SK-N-SH (cell line): ENCODE data around the gene EFCAB12. TPM values are rescaled to one million over a fixed set of nuclear protein-coding genes. Genes with fewer than 3 reads are reported as not detected.

Source experiments
- CTCF ChIA-PET: fragments of 300-600, 350-600 bp; formaldehyde crosslinking; extraction: SDS; loops from one replicate; lab custom pipeline; 2021; lab: Yijun Ruan, JAX
- POLR2A ChIA-PET: fragments of 350-600 bp; sonication (Branson Sonifier 250); formaldehyde crosslinking; extraction: SDS; loops from one replicate; lab custom pipeline; 2020; ENCODE audit warnings: antibody characterized with exemption, inconsistent platforms; lab: Yijun Ruan, JAX
- DNase-seq: peaks from one replicate; pipeline ENCODE4 v3.0.0; 2012
- H2AFZ ChIP-seq: fragments of 200-600 bp; sonication (generic); 2 replicates; pipeline ENCODE4 v1.8.1; 2016; ENCODE audit warnings: antibody characterized with exemption, mild to moderate bottlenecking, low read depth
- H3F3A ChIP-seq: fragments of 200-600 bp; sonication (generic); replicated peaks from 2 replicates; pipeline ENCODE3; 2016; ENCODE audit warnings: antibody characterized with exemption, mild to moderate bottlenecking; ENCODE audit not compliant: insufficient read depth
- H3K27ac ChIP-seq, 2 experiments: fragments of 200-500 bp in 1 of 2; fragments of 200-600 bp in 1 of 2; sonication (Bioruptor generic) in 1 of 2; sonication (generic), shearing (Covaris generic) in 1 of 2; 2 replicates each; pipeline versions ENCODE4 v1.5.1 to v1.6.1; 2014 to 2016; ENCODE audit warnings: low read depth in 2 of 2, inconsistent platforms in 1 of 2, low read length in 1 of 2, mild to moderate bottlenecking in 1 of 2, mixed read lengths in 1 of 2
- H3K27me3 ChIP-seq: fragments of 200-600 bp; sonication (generic), shearing (Covaris generic); 2 replicates; pipeline ENCODE4 v1.6.1; 2016; ENCODE audit warnings: mixed run types; ENCODE audit not compliant: insufficient read depth
- H3K36me3 ChIP-seq, 2 experiments: fragments of 200-500 bp in 1 of 2; fragments of 200-600 bp in 1 of 2; sonication (Bioruptor generic) in 1 of 2; sonication (generic) in 1 of 2; replicated peaks in 1 of 2; 2 replicates each; pipeline versions ENCODE3 to v1.5.1; 2014 to 2016; ENCODE audit warnings: low read length in 1 of 2, mild to moderate bottlenecking in 1 of 2; ENCODE audit not compliant: insufficient read depth in 2 of 2, control insufficient read depth in 1 of 2
- H3K4me1 ChIP-seq, 2 experiments: fragments of 200-500 bp in 1 of 2; fragments of 200-600 bp in 1 of 2; sonication (Bioruptor generic) in 1 of 2; sonication (generic), shearing (Covaris generic) in 1 of 2; 2 replicates each; pipeline versions ENCODE4 v1.5.1 to v1.6.1; 2014 to 2016; ENCODE audit warnings: low read depth in 1 of 2, low read length in 1 of 2, mixed run types in 1 of 2; ENCODE audit not compliant: insufficient read depth in 2 of 2, control insufficient read depth in 1 of 2
- H3K4me2 ChIP-seq: fragments of 200-600 bp; sonication (generic), shearing (Covaris generic); 2 replicates; pipeline ENCODE4 v1.6.1; 2017; ENCODE audit warnings: mixed run types
- H3K4me3 ChIP-seq, 2 experiments: fragments of 200-500 bp in 1 of 2; fragments of 200-600 bp in 1 of 2; sonication (Bioruptor generic) in 1 of 2; sonication (generic), shearing (Covaris generic) in 1 of 2; 2 replicates each; pipeline versions ENCODE4 v1.5.1 to v1.8.1; 2014 to 2016; ENCODE audit warnings: low read depth in 2 of 2, inconsistent platforms in 1 of 2, low read length in 1 of 2, mild to moderate bottlenecking in 1 of 2, mixed read lengths in 1 of 2, moderate library complexity in 1 of 2
- H3K79me2 ChIP-seq: fragments of 200-600 bp; sonication (generic); 2 replicates; pipeline ENCODE4 v1.8.1; 2017; ENCODE audit warnings: mild to moderate bottlenecking; ENCODE audit not compliant: insufficient read depth
- H3K9ac ChIP-seq: fragments of 200-600 bp; sonication (generic); 2 replicates; pipeline ENCODE4 v1.6.1; 2017; ENCODE audit warnings: mixed run types
- H3K9me2 ChIP-seq: fragments of 200-600 bp; sonication (generic); 2 replicates; pipeline ENCODE4 v1.6.1; 2017; ENCODE audit warnings: mixed run types
- H3K9me3 ChIP-seq: fragments of 200-600 bp; sonication (generic); 2 replicates; pipeline ENCODE4 v1.6.1; 2017; ENCODE audit warnings: mixed run types, mild to moderate bottlenecking, moderate library complexity
- H4K20me1 ChIP-seq: fragments of 200-600 bp; sonication (generic); 2 replicates; pipeline ENCODE4 v1.6.1; 2017; ENCODE audit warnings: mild to moderate bottlenecking, mixed run types; ENCODE audit not compliant: insufficient read depth
- CHD2 ChIP-seq: fragments of 150-350 bp; IDR thresholded peaks from 2 replicates; pipeline ENCODE4 v1.6.1; 2018; ENCODE audit warnings: low read length; ENCODE audit not compliant: partially characterized antibody
- EZH2phosphoT487 ChIP-seq: fragments of 200-600 bp; sonication (generic); IDR thresholded peaks from 2 replicates; pipeline ENCODE4 v1.6.1; 2017; ENCODE audit warnings: low read depth, mixed run types, mild to moderate bottlenecking, antibody characterized with exemption, moderate library complexity, borderline replicate concordance
- FOXJ3 ChIP-seq: sonication (generic); formaldehyde crosslinking; IDR thresholded peaks from 2 replicates; pipeline ENCODE4 v1.5.1; 2020; ENCODE audit warnings: mild to moderate bottlenecking, missing genetic modification reagents
- GABPA ChIP-seq: IDR thresholded peaks from 2 replicates; pipeline ENCODE4 v1.4.0; 2012; ENCODE audit warnings: low read depth, mild to moderate bottlenecking
- NFIC ChIP-seq: IDR thresholded peaks from 2 replicates; pipeline ENCODE4 v1.4.0; 2012; ENCODE audit warnings: borderline replicate concordance
- NRF1 ChIP-seq: IDR thresholded peaks from 2 replicates; pipeline ENCODE4 v1.6.1; 2012; ENCODE audit warnings: low read depth, mild to moderate bottlenecking, low read length
- RAD21 ChIP-seq: IDR thresholded peaks from 2 replicates; pipeline ENCODE4 v1.6.1; 2012; ENCODE audit warnings: mild to moderate bottlenecking, low read length
- RCOR1 ChIP-seq: fragments of 150-350 bp; IDR thresholded peaks from 2 replicates; pipeline ENCODE4 v1.6.1; 2017; ENCODE audit warnings: antibody characterized with exemption, low read length
- SMC3 ChIP-seq: IDR thresholded peaks from 2 replicates; pipeline ENCODE4 v1.6.1; 2012; ENCODE audit warnings: low read depth, low read length, improper control_type of control experiment
- TEAD4 ChIP-seq: IDR thresholded peaks from 2 replicates; pipeline ENCODE4 v1.4.0; 2012; ENCODE audit warnings: mild to moderate bottlenecking, borderline replicate concordance; ENCODE audit not compliant: insufficient read depth
- WGBS: methylation state at CpG from one replicate; pipeline ENCODE4 v1.1.6; 2017; ENCODE audit warnings: low lambda C conversion rate; 5-methylcytosine and 5-hydroxymethylcytosine counted together
- polyA plus RNA-seq, 3 experiments: library from polyadenylated mRNA; depleted of rRNA; stranded (reverse); fragments of >200 nt; gene quantifications; 2 replicates each; pipeline ENCODE4 v1.2.3, GENCODE V29; 2012
- TF ChIP-seq, protein P1 (sequence below): IDR thresholded peaks from 2 replicates; pipeline ENCODE4 v1.6.1; 2012; ENCODE audit warnings: mild to moderate bottlenecking, low read depth, low read length, moderate library complexity
- TF ChIP-seq, protein P2 (sequence below): fragments of 200-600 bp; sonication (generic); IDR thresholded peaks from 2 replicates; pipeline ENCODE4 v1.6.1; 2017; ENCODE audit warnings: antibody characterized with exemption, mild to moderate bottlenecking, moderate library complexity
- TF ChIP-seq, protein P3 (sequence below): fragments of 150-350 bp; IDR thresholded peaks from 2 replicates; pipeline ENCODE4 v1.6.1; 2016; ENCODE audit warnings: mild to moderate bottlenecking, low read depth, low read length
- TF ChIP-seq, protein P4 (sequence below): IDR thresholded peaks from 2 replicates; pipeline ENCODE4; 2012

Gene EFCAB12
- polyA plus RNA-seq, 1 of the 3 experiments (the other 2 are of a cell fraction), result 0.38 TPM

DNA sequence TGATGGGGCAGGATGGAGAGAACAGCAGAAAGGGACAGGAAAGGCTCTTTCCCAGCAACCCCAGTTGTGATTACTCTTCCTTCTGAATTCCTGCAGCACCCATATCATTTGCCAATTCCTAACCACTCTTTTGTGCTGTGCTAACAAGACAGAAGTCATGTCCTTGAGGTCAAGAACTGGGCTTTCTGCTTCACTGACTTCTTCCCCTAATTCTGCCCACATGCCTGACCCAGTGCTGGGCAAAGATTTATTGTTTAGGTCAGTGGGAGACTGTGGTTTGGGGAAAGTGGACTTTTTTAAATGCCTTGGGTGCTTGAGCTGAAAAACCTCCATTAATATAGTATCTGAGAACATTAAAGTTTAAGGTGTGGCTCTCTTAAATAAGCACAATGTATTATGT, 4.2 kb upstream of the EFCAB12 start (continued):
- TF ChIP-seq, protein P1, sequence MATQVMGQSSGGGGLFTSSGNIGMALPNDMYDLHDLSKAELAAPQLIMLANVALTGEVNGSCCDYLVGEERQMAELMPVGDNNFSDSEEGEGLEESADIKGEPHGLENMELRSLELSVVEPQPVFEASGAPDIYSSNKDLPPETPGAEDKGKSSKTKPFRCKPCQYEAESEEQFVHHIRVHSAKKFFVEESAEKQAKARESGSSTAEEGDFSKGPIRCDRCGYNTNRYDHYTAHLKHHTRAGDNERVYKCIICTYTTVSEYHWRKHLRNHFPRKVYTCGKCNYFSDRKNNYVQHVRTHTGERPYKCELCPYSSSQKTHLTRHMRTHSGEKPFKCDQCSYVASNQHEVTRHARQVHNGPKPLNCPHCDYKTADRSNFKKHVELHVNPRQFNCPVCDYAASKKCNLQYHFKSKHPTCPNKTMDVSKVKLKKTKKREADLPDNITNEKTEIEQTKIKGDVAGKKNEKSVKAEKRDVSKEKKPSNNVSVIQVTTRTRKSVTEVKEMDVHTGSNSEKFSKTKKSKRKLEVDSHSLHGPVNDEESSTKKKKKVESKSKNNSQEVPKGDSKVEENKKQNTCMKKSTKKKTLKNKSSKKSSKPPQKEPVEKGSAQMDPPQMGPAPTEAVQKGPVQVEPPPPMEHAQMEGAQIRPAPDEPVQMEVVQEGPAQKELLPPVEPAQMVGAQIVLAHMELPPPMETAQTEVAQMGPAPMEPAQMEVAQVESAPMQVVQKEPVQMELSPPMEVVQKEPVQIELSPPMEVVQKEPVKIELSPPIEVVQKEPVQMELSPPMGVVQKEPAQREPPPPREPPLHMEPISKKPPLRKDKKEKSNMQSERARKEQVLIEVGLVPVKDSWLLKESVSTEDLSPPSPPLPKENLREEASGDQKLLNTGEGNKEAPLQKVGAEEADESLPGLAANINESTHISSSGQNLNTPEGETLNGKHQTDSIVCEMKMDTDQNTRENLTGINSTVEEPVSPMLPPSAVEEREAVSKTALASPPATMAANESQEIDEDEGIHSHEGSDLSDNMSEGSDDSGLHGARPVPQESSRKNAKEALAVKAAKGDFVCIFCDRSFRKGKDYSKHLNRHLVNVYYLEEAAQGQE, result no peak
- TF ChIP-seq, protein P2, sequence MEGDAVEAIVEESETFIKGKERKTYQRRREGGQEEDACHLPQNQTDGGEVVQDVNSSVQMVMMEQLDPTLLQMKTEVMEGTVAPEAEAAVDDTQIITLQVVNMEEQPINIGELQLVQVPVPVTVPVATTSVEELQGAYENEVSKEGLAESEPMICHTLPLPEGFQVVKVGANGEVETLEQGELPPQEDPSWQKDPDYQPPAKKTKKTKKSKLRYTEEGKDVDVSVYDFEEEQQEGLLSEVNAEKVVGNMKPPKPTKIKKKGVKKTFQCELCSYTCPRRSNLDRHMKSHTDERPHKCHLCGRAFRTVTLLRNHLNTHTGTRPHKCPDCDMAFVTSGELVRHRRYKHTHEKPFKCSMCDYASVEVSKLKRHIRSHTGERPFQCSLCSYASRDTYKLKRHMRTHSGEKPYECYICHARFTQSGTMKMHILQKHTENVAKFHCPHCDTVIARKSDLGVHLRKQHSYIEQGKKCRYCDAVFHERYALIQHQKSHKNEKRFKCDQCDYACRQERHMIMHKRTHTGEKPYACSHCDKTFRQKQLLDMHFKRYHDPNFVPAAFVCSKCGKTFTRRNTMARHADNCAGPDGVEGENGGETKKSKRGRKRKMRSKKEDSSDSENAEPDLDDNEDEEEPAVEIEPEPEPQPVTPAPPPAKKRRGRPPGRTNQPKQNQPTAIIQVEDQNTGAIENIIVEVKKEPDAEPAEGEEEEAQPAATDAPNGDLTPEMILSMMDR, result no peak
- TF ChIP-seq, protein P3, sequence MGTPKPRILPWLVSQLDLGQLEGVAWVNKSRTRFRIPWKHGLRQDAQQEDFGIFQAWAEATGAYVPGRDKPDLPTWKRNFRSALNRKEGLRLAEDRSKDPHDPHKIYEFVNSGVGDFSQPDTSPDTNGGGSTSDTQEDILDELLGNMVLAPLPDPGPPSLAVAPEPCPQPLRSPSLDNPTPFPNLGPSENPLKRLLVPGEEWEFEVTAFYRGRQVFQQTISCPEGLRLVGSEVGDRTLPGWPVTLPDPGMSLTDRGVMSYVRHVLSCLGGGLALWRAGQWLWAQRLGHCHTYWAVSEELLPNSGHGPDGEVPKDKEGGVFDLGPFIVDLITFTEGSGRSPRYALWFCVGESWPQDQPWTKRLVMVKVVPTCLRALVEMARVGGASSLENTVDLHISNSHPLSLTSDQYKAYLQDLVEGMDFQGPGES, result no peak
- TF ChIP-seq SMC3 (no peak), RCOR1 (no peak), EZH2phosphoT487 (no peak), NRF1 (no peak)
- TF ChIP-seq, all 33 proteins: peak for 0

DNA sequence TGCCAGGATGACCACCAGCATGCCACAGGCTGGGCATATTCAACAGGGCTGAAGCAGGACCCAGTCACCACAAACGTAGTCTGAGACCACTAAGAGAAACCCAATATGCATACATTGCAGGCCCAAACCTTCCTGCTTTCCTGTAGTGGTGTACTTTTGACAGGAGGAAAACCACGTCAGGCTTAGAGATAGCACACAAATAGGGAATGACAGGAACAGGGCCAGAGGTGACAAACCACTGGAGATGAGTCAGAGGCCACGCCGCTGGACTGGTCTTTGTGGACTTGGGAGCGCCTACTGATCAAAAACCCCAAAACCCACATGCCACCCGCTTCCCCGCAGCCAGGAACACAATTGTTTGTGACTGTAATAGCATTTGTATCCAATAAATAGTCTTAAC, 3.6 kb upstream of the EFCAB12 start:
- Histone ChIP-seq H3K27ac (no peak overlapping the region), H3K9me2 (no peaks in the 10 kb centered on the region), H3K9me3 (no peaks in the 10 kb centered on the region), H3F3A (peaks cover 21% of the 10 kb centered on the region), H2AFZ (no peak overlapping the region), H3K4me3 (no peak overlapping the region), H3K4me2 (no peak overlapping the region), H3K27me3 (no peaks in the 10 kb centered on the region), H3K79me2 (peaks cover 5% of the 10 kb centered on the region; the same call in 1 of the 2 replicates), H3K9ac (no peak overlapping the region), H3K4me1 (peaks cover 0 to 12% of the 10 kb centered on the region in 2 experiments; a peak in 2 of 4 replicates), H4K20me1 (no peaks in the 10 kb centered on the region), H3K36me3 (peaks cover 58 to 60% of the 10 kb centered on the region in 2 experiments)
- no peak for DNase-seq
- CTCF ChIA-PET, result no interaction called here
- TF ChIP-seq TEAD4 (no peak), RAD21 (no peak), GABPA (no peak), CHD2 (no peak), NFIC (no peak), FOXJ3 (CRISPR knock-in tag) (no peak)
- TF ChIP-seq, protein P4, sequence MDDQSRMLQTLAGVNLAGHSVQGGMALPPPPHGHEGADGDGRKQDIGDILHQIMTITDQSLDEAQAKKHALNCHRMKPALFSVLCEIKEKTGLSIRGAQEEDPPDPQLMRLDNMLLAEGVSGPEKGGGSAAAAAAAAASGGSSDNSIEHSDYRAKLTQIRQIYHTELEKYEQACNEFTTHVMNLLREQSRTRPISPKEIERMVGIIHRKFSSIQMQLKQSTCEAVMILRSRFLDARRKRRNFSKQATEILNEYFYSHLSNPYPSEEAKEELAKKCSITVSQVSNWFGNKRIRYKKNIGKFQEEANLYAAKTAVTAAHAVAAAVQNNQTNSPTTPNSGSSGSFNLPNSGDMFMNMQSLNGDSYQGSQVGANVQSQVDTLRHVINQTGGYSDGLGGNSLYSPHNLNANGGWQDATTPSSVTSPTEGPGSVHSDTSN, result no peak
- POLR2A ChIA-PET, result no interaction called here
- WGBS, result 97% methylated on average over 6 of the region's 7 CpGs
